Measurements from ENCODE around the gene CNN2. TPM values are rescaled to one million over a fixed set of nuclear protein-coding genes. Genes with fewer than 3 reads are reported as not detected.
A peak's percentile ranks its signal among the peaks of the same experiment; 100 is the strongest.

Gene CNN2
- total and polyA plus RNA-seq, 9 of the 15 experiments (the other 6 are each of a cell fraction or from before 2014, with no cell fraction given): 12.1 to 174 (median 52.7) TPM

DNA sequence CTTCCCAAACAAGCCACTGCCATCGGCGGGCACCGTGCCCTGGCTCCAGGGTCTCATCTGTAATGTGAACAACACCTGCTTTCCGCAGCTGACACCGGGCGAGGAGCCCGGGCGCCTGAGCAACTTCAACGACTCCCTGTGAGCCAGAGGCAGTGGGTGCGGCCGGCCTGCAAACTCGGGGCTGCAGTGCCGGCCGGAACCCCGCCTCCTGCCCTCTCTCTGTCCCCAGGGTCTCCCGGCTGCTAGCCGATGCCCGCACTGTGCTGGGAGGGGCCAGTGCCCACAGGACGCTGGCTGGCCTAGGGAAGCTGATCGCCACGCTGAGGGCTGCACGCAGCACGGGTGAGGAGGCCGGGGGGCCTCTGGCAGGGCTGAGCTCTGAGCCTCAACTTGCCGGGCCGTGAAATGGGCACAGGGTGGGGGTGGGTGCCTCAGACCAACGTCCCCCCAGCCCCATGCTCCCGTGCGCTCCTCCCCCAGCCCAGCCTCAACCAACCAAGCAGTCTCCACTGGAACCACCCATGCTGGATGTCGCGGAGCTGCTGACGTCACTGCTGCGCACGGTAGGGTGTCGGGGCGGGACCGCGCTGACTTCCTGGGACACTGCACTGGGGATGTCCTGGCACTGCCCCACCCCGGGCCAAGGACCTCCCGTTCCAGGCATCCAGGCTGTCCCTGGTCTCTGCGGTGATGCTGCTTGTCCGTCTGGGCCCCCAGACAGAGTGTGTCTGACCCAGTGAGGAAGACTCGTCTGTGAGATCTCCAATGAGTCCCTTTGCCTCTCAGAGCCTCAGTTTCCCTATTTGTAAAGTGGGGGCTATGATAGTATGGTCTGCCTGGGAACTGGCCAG is 15.7 kb downstream of the CNN2 start (continued):
- TF ChIP-seq, protein P1, sequence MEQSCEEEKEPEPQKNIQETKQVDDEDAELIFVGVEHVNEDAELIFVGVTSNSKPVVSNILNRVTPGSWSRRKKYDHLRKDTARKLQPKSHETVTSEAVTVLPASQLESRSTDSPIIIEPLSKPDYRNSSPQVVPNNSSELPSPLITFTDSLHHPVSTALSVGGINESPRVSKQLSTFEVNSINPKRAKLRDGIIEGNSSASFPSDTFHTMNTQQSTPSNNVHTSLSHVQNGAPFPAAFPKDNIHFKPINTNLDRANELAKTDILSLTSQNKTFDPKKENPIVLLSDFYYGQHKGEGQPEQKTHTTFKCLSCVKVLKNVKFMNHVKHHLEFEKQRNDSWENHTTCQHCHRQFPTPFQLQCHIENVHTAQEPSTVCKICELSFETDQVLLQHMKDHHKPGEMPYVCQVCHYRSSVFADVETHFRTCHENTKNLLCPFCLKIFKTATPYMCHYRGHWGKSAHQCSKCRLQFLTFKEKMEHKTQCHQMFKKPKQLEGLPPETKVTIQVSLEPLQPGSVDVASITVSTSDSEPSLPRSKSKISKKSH (CRISPR knock-in tag; IDR thresholded peaks at IDR 0.05): no peak
- TF ChIP-seq ZFP36 (IDR thresholded peaks at IDR 0.05; ENCODE audit: low read depth, low read length, partially characterized antibody) (peak; percentile 14), ZNF696 (CRISPR knock-in tag; conservative IDR thresholded peaks at IDR 0.05) (no peak), HCFC1 (IDR thresholded peaks at IDR 0.05; ENCODE audit: low read depth, low read length) (peak; percentile 75), FOXJ3 (CRISPR knock-in tag; IDR thresholded peaks at IDR 0.05) (no peak), THRAP3 (IDR thresholded peaks at IDR 0.05; ENCODE audit: borderline replicate concordance) (no peak), POLR2B (IDR thresholded peaks at IDR 0.05; ENCODE audit: low read depth, partially characterized antibody) (peak; percentile 39), MECOM (CRISPR knock-in tag; IDR thresholded peaks at IDR 0.05) (no peak)
- TF ChIP-seq, protein P2, sequence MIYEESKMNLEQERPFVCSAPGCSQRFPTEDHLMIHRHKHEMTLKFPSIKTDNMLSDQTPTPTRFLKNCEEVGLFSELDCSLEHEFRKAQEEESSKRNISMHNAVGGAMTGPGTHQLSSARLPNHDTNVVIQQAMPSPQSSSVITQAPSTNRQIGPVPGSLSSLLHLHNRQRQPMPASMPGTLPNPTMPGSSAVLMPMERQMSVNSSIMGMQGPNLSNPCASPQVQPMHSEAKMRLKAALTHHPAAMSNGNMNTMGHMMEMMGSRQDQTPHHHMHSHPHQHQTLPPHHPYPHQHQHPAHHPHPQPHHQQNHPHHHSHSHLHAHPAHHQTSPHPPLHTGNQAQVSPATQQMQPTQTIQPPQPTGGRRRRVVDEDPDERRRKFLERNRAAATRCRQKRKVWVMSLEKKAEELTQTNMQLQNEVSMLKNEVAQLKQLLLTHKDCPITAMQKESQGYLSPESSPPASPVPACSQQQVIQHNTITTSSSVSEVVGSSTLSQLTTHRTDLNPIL (CRISPR knock-in tag; IDR thresholded peaks at IDR 0.05): no peak
- TF ChIP-seq, protein P3, sequence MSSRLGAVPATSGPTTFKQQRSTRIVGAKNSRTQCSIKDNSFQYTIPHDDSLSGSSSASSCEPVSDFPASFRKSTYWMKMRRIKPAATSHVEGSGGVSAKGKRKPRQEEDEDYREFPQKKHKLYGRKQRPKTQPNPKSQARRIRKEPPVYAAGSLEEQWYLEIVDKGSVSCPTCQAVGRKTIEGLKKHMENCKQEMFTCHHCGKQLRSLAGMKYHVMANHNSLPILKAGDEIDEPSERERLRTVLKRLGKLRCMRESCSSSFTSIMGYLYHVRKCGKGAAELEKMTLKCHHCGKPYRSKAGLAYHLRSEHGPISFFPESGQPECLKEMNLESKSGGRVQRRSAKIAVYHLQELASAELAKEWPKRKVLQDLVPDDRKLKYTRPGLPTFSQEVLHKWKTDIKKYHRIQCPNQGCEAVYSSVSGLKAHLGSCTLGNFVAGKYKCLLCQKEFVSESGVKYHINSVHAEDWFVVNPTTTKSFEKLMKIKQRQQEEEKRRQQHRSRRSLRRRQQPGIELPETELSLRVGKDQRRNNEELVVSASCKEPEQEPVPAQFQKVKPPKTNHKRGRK (tag; IDR thresholded peaks at IDR 0.05): no peak
- TF ChIP-seq, protein P4, sequence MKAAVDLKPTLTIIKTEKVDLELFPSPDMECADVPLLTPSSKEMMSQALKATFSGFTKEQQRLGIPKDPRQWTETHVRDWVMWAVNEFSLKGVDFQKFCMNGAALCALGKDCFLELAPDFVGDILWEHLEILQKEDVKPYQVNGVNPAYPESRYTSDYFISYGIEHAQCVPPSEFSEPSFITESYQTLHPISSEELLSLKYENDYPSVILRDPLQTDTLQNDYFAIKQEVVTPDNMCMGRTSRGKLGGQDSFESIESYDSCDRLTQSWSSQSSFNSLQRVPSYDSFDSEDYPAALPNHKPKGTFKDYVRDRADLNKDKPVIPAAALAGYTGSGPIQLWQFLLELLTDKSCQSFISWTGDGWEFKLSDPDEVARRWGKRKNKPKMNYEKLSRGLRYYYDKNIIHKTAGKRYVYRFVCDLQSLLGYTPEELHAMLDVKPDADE (conservative IDR thresholded peaks at IDR 0.05; ENCODE audit: control insufficient read depth, low read depth, low read length): peak; percentile 69; the same call in 1 of the 2 replicates
